VCaP (cell line): ENCODE results near the gene PCAT7.
"Not testable (repeated sequence)": the region's sequence is repeated elsewhere in the genome, so short reads cannot be mapped to it uniquely, and the experiment has no call there.

Source experiments
- H3K27ac ChIP-seq: fragments of 450-650 bp; 2 replicates; pipeline ENCODE4 v1.5.1; 2017
- CTCF ChIP-seq: fragments of 450-650 bp; conservative IDR thresholded peaks from 2 replicates; pipeline ENCODE4 v1.5.1; 2017; ENCODE audit warnings: mild to moderate bottlenecking, moderate library complexity

PCAT7 gene

GRCh38 chr9:94581728-94582127 lies 26.8 kb downstream of the PCAT7 start:
- no peak for TF ChIP-seq CTCF
- no peak overlapping the region for H3K27ac ChIP-seq

- no peak overlapping the region for H3K27ac ChIP-seq
- no peak for TF ChIP-seq CTCF
Observed at GRCh38 chr9:94584555-94584954, 29.7 kb downstream of the PCAT7 start.

DNA sequence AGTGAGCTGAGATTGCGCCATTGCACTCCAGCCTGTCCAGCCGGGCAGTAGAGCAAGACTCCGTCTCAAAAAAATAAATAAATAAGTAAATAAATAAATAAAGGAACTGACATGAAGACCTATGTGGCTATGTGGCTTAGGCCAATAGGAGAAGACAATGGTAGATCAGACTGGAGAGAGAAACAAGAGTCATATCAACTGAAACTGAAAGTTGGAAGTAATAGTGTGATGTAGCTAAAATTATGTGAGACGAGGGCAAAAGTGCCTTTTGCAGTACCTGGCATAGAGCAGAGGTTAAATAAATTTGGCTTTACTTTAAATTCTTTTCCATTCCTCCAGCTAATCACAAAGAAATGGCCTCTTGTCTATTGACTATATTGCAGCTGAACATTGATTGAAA lies 31.4 kb downstream of the PCAT7 start:
- no peak overlapping the region for H3K27ac ChIP-seq
- no peak for TF ChIP-seq CTCF

GRCh38 chr9:94586814-94587213 lies 31.9 kb downstream of the PCAT7 start:
- H3K27ac ChIP-seq, result no peak overlapping the region
- TF ChIP-seq CTCF, result no peak

- no peak for TF ChIP-seq CTCF
- H3K27ac ChIP-seq, result no peak overlapping the region
Observed at GRCh38 chr9:94588681-94589080, 33.8 kb downstream of the PCAT7 start.

DNA sequence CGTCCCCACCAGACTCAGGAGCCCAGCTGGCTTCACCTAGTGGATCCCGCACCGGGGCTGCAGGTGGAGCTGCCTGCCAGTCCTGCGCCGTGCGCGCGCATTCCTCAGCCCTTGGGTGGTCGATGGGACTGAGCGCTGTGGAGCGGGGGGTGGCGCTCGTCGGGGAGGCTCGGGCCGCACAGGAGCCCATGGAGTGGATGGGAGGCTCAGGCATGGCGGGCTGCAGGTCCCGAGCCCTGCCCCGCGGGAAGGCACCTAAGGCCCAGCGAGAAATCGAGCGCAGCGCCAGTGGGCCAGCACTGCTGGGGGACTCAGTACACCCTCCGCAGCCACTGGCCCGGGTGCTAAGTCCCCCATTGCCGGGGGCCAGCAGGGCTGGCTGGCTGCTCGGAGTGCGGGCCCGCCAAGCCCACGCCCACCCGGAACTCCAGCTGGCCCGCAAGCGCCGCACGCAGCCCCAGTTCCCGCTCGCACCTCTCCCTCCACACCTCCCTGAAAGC lies 36.2 kb downstream of the PCAT7 start:
- H3K27ac ChIP-seq, result not testable (repeated sequence)

- H3K27ac ChIP-seq, result no peak overlapping the region
- TF ChIP-seq CTCF, result no peak
Observed at GRCh38 chr9:94591876-94592275, 37.0 kb downstream of the PCAT7 start.

DNA sequence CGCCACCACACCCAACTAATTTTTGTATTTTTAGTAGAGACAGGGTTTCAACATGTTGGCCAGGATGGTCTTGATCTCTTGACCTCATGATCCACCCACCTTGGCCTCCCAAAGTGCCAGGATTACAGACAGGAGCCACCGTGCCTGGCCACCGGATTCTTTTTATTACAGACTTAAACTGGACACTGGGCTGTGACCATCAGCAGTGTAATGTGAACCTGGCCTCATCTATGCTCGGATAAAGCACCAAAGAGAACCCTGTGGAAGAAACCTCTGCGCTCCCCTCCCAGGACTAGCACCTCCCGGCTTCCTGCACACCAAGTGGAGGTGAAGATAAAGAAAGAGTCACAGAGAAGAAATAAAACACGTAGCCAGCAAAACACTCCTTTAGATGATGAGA lies 37.8 kb downstream of the PCAT7 start:
- not testable (repeated sequence) for H3K27ac ChIP-seq
